Mesendoderm (in vitro differentiated cells): ENCODE data around the gene CAMTA1.

ENCODE experiments used
- DNase-seq: peaks from one replicate; pipeline ENCODE4 v3.0.0; 2013
- H2AK5ac ChIP-seq: 2 replicates; pipeline ENCODE4 v1.6.1; 2013; ENCODE audit warnings: low read length, inconsistent platforms
- H2BK120ac ChIP-seq: 2 replicates; pipeline ENCODE4 v1.6.1; 2013; ENCODE audit warnings: low read depth, mild to moderate bottlenecking, low read length, moderate library complexity, mixed read lengths
- H2BK15ac ChIP-seq: replicated peaks from 2 replicates; pipeline ENCODE4 v1.6.1; 2013; ENCODE audit warnings: low read depth, mild to moderate bottlenecking, moderate library complexity
- H2BK5ac ChIP-seq: 2 replicates; pipeline ENCODE4 v1.6.1; 2013; ENCODE audit warnings: low read length, inconsistent platforms
- H3K18ac ChIP-seq: 2 replicates; pipeline ENCODE4 v1.6.1; 2013; ENCODE audit warnings: mild to moderate bottlenecking, low read length, mixed read lengths
- H3K23ac ChIP-seq: one replicate; pipeline ENCODE4 v1.6.1; 2013; ENCODE audit warnings: low read length
- H3K27ac ChIP-seq: 2 replicates; pipeline ENCODE4 v1.5.1; 2013; ENCODE audit warnings: low read depth, mild to moderate bottlenecking, inconsistent platforms, low read length, moderate library complexity
- H3K27me3 ChIP-seq: 2 replicates; pipeline ENCODE4 v1.6.1; 2013; ENCODE audit warnings: low read length, control low read depth, mild to moderate bottlenecking, inconsistent platforms; ENCODE audit not compliant: insufficient read depth, poor library complexity
- H3K36me3 ChIP-seq: 2 replicates; pipeline ENCODE4 v1.6.1; 2013; ENCODE audit warnings: low read length, inconsistent platforms; ENCODE audit not compliant: control insufficient read depth, insufficient read depth
- H3K4ac ChIP-seq: one replicate; pipeline ENCODE4 v1.6.1; 2013; ENCODE audit warnings: low read depth, mild to moderate bottlenecking, low read length, moderate library complexity
- H3K4me1 ChIP-seq: 2 replicates; pipeline ENCODE4 v1.6.1; 2013; ENCODE audit warnings: low read depth, low read length, inconsistent platforms; ENCODE audit not compliant: control insufficient read depth
- H3K4me2 ChIP-seq: 2 replicates; pipeline ENCODE4 v1.6.1; 2013; ENCODE audit warnings: low read length
- H3K4me3 ChIP-seq: 2 replicates; pipeline ENCODE4 v1.5.1; 2013; ENCODE audit warnings: mild to moderate bottlenecking, low read length
- H3K56ac ChIP-seq: one replicate; pipeline ENCODE4 v1.6.1; 2013; ENCODE audit warnings: low read length
- H3K79me1 ChIP-seq: 2 replicates; pipeline ENCODE4 v1.6.1; 2013; ENCODE audit warnings: low read length, inconsistent platforms
- H3K79me2 ChIP-seq: 2 replicates; pipeline ENCODE4 v1.6.1; 2013; ENCODE audit warnings: mild to moderate bottlenecking, low read length; ENCODE audit not compliant: control insufficient read depth, insufficient read depth
- H3K9ac ChIP-seq: 2 replicates; pipeline ENCODE4 v1.6.1; 2013; ENCODE audit warnings: low read length, inconsistent platforms
- H4K5ac ChIP-seq: one replicate; pipeline ENCODE4 v1.6.1; 2013; ENCODE audit warnings: low read length
- H4K8ac ChIP-seq: one replicate; pipeline ENCODE4 v1.6.1; 2013; ENCODE audit warnings: low read depth, mild to moderate bottlenecking, control low read depth, low read length, moderate library complexity
- WGBS: extraction: QIAGEN DNeasy Blood & Tissue Kit; methylation state at CpG from one replicate; pipeline ENCODE4 v1.1.7; 2013; ENCODE audit warnings: low lambda C conversion rate, missing lambda C conversion rate; ENCODE audit not compliant: insufficient coverage; ENCODE audit errors: extremely low coverage; 5-methylcytosine and 5-hydroxymethylcytosine counted together

Gene CAMTA1

DNA sequence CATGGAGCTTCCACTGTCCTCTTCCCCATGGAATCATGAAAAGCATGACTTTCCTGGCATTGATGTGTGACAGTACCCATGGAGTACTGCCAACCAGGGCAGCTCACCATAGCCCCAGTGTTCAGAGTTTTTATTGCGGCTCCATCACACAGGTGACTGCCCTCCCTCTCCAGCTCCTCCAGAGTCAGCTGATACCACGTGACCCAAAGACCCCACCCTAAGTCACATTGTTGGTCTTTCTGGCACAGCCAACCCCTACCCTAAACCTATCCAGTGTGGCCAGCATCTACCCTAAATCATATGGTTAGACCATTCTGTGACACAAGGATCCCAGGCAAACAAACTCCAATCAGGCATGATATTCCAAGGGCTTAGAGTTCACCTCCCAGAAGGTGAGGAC is 908.4 kb downstream of the CAMTA1 start:
- WGBS = no CpG with 5 or more reads among the region's 2 CpGs
- H3K4me3 ChIP-seq = no peak overlapping the region

DNA sequence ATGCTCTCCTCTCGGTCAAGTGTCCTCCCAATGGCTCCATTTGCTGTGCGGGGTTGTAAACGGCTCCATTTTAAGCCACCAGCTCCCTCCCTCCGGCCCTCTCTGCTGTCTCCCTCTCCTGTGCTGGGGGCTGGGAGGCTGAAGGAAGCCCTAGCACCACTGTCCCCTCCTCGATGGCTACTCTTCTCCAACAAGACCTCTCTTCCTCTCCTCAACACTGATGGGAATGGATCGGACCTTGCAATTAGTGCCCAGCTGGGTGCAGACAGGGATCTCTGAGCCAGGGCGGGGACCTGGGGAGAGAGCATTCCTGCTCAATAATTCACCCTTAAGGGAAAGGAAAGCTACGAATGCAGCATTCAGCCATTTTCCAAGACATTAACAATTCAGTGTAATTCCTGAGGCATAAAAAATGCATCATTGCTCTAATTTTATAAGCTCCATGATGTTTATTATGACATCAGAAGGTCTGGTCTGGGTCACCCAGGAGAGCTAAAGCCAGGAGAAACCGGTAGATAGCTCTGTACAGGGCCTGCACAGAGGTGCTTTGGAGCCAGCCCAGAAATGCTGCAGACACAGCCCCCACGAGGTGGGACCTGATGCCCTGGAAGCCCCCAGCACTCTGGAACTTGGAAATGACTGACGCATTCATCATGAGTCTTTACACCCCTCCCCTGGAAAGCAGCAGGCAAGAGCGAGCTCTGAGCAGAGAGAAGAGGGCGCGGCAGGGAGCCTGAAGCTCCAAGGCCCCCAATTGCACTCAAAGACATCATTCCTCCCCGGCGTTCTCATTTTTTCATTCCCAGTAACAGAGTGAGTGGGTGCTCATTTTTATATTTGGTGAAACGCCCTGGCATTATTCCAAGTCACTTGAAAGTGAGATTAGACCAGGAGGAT is 909.6 kb downstream of the CAMTA1 start:
- Histone ChIP-seq H3K27ac (no peak overlapping the region), H4K5ac (no peak overlapping the region), H2AK5ac (no peak overlapping the region), H3K4me1 (no peaks in the 10 kb centered on the region), H3K36me3 (no peaks in the 10 kb centered on the region), H3K79me2 (no peaks in the 10 kb centered on the region), H3K9ac (no peak overlapping the region), H3K18ac (no peak overlapping the region), H2BK120ac (no peak overlapping the region), H4K8ac (no peak overlapping the region), H3K4me3 (no peak overlapping the region), H3K56ac (no peak overlapping the region), H3K4me2 (no peak overlapping the region), H2BK15ac (no peak overlapping the region), H2BK5ac (no peak overlapping the region), H3K27me3 (no peaks in the 10 kb centered on the region), H3K23ac (no peak overlapping the region), H3K4ac (no peak overlapping the region), H3K79me1 (no peaks in the 10 kb centered on the region)
- no CpG with 5 or more reads among the region's 17 CpGs for WGBS
- no peak for DNase-seq

More for the DNA sequence above, 908.4 kb downstream of the CAMTA1 start:
- no peak overlapping the region for H2AK5ac ChIP-seq
- H2BK15ac ChIP-seq = no peak overlapping the region
- H3K27ac ChIP-seq = no peak overlapping the region
- no peak overlapping the region for H2BK5ac ChIP-seq
- H4K8ac ChIP-seq = no peak overlapping the region
- H3K56ac ChIP-seq = no peak overlapping the region
- no peaks in the 10 kb centered on the region for H3K79me2 ChIP-seq
- H3K79me1 ChIP-seq = no peaks in the 10 kb centered on the region
- H3K18ac ChIP-seq = no peak overlapping the region
- no peak for DNase-seq
- no peak overlapping the region for H4K5ac ChIP-seq
- no peaks in the 10 kb centered on the region for H3K27me3 ChIP-seq
- H3K23ac ChIP-seq = no peak overlapping the region
- no peaks in the 10 kb centered on the region for H3K36me3 ChIP-seq
- no peak overlapping the region for H3K9ac ChIP-seq
- no peak overlapping the region for H2BK120ac ChIP-seq
- H3K4me2 ChIP-seq = no peak overlapping the region
- H3K4me1 ChIP-seq = no peaks in the 10 kb centered on the region
- H3K4ac ChIP-seq = no peak overlapping the region

GRCh38 chr1:7695497-7696117 is 910.4 kb downstream of the CAMTA1 start:
- H3K4me1 ChIP-seq = no peaks in the 10 kb centered on the region
- H3K79me2 ChIP-seq = no peaks in the 10 kb centered on the region
- no peak overlapping the region for H3K4me3 ChIP-seq
- H4K8ac ChIP-seq = no peak overlapping the region
- H3K79me1 ChIP-seq = no peaks in the 10 kb centered on the region
- no peak overlapping the region for H3K4me2 ChIP-seq
- no peaks in the 10 kb centered on the region for H3K27me3 ChIP-seq
- H3K56ac ChIP-seq = no peak overlapping the region
- H2BK120ac ChIP-seq = no peak overlapping the region
- H2BK5ac ChIP-seq = no peak overlapping the region
- H3K23ac ChIP-seq = no peak overlapping the region
- H3K4ac ChIP-seq = no peak overlapping the region
- H3K36me3 ChIP-seq = no peaks in the 10 kb centered on the region
- no peak overlapping the region for H2AK5ac ChIP-seq
- H2BK15ac ChIP-seq = no peak overlapping the region
- no peak overlapping the region for H3K27ac ChIP-seq
- no peak overlapping the region for H3K9ac ChIP-seq
- H3K18ac ChIP-seq = no peak overlapping the region
- DNase-seq = no peak
- H4K5ac ChIP-seq = no peak overlapping the region
- WGBS = no CpG with 5 or more reads among the region's 6 CpGs

DNA sequence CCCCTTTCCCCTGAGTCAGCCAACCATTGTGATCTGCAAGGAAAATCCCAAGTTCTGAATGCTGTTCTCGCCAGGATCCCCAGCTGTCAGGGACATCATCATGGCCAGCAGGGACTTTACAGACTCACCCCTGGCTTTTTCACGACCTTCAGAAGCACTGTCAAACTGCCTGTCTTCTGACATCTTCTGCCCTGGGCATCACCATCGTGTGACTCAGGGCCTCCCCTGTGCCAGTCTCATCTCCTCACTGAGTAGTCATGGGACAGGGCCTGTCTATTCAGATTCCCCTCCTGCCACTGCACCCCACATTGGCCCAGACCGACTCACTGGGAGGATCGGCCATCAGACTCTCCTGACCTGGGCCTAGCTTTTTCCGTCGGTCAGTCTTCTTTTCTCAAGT is 913.4 kb downstream of the CAMTA1 start:
- DNase-seq = no peak
- Histone ChIP-seq H3K56ac (no peak overlapping the region), H3K27ac (no peak overlapping the region), H2BK15ac (no peak overlapping the region), H3K4me1 (no peaks in the 10 kb centered on the region), H3K36me3 (no peaks in the 10 kb centered on the region), H3K4ac (no peak overlapping the region), H2BK120ac (no peak overlapping the region), H4K8ac (no peak overlapping the region), H3K4me2 (no peak overlapping the region), H3K9ac (no peak overlapping the region), H3K18ac (no peak overlapping the region), H2AK5ac (no peak overlapping the region), H3K23ac (no peak overlapping the region), H3K79me2 (no peaks in the 10 kb centered on the region), H3K4me3 (no peak overlapping the region), H4K5ac (no peak overlapping the region), H3K27me3 (no peaks in the 10 kb centered on the region), H2BK5ac (no peak overlapping the region), H3K79me1 (no peaks in the 10 kb centered on the region)
- no CpG with 5 or more reads among the region's 7 CpGs for WGBS

- Histone ChIP-seq H3K4me1 (no peaks in the 10 kb centered on the region), H2BK15ac (no peak overlapping the region), H3K18ac (no peak overlapping the region), H4K5ac (no peak overlapping the region), H2AK5ac (no peak overlapping the region), H2BK120ac (no peak overlapping the region), H3K4me2 (no peak overlapping the region), H4K8ac (no peak overlapping the region), H3K9ac (no peak overlapping the region), H3K4me3 (no peak overlapping the region), H2BK5ac (no peak overlapping the region), H3K27me3 (peaks cover 3% of the 10 kb centered on the region), H3K56ac (no peak overlapping the region), H3K79me1 (no peaks in the 10 kb centered on the region), H3K23ac (no peak overlapping the region), H3K4ac (no peak overlapping the region), H3K79me2 (no peaks in the 10 kb centered on the region), H3K27ac (no peak overlapping the region), H3K36me3 (no peaks in the 10 kb centered on the region)
- no CpG with 5 or more reads among the region's 5 CpGs for WGBS
- DNase-seq = peak; percentile 47
Observed at GRCh38 chr1:7702365-7702764, 917.1 kb downstream of the CAMTA1 start.
